Right ventricle myocardium inferior (tissue), 1 donor: ENCODE measurements around the gene SHH. TPM values are rescaled to one million over a fixed set of nuclear protein-coding genes. Genes with fewer than 3 reads are reported as not detected.
"Not testable (repeated sequence)": the region's sequence is repeated elsewhere in the genome, so short reads cannot be mapped to it uniquely, and the experiment has no call there.

ENCODE experiments used
- ATAC-seq: fragments of 200-7000 bp; cut with Tn5 transposase; one replicate; pipeline ENCODE4 v1.9.1; 2020; ENCODE audit warnings: mild to moderate bottlenecking, moderate library complexity
- DNase-seq: peaks from one replicate; pipeline ENCODE4 v3.0.0; 2021; ENCODE audit errors: missing footprints
- intact Hi-C: fragments of 100-400 bp; cut with DNase I; formaldehyde crosslinking; loops from one replicate; pipeline ENCODE4 v1.11.0; 2022
- total RNA-seq: library from RNA; stranded (reverse); fragmentation: NEBNext Ultra II Directional; extraction: Animal tissue kit (Norgen Biotek cat#: 25700); gene quantifications from one replicate; pipeline ENCODE4 v1.2.1, GENCODE V29; 2021
- donor health status: DM: no; HTN: yes; CAD: no; lungs with severe emphysema.

Gene SHH
- total RNA-seq, 1 donor from 2014 or later = not detected

DNA sequence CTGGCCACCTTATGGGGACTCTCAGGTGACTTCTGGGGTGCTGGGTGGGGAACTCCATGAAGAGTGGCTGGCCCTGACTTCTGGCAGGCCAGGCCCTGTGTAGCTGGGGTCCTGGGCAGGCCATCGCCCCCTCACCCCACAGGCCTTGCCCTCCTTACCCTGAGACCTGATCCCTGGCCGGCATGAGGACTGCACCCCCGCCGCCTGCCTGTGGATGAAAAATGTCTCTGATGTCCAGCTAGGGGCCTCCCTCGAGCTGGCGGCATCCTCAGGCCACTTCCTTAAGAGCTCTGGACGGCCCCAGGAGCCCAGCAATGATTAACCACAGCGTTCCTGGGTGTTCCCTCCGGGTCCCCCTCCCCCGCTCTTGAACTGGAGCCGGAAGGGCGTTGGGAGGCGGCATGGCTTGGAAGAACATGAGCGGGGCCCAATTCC, 31.8 kb upstream of the SHH start:
- DNase-seq (no peak), ATAC-seq (no peak)
- intact Hi-C loops = no loop called here

DNA sequence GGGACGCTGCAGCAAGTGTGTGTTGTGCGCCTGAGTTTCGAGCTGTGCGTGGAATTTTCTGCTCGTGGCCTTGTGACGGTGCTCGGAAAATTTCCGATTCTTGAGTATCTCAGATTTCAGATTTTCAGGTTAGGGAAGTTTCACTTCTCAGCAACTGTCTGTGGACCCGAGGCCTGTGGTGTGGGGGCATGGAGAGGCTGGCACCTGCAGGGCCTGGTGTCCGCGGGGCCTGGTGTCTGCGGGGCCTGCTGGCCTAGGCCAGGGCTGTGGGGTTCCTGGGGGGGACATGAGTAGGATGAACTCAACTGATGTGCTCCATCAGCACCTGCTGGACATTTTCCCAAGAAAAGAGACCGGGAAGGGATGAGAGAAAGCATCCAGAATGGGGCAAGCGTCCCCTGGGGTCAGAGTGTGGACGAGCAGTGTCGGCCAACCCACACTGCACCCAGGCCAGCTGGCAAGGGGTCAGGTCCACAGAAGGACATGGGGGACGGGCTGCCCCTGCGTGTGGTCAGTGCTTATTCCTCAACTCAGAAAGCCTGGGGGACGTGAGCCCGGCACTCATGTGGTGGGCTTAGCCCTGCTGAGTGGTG, 31.3 kb upstream of the SHH start:
- no peak for DNase-seq
- ATAC-seq = no peak

DNA sequence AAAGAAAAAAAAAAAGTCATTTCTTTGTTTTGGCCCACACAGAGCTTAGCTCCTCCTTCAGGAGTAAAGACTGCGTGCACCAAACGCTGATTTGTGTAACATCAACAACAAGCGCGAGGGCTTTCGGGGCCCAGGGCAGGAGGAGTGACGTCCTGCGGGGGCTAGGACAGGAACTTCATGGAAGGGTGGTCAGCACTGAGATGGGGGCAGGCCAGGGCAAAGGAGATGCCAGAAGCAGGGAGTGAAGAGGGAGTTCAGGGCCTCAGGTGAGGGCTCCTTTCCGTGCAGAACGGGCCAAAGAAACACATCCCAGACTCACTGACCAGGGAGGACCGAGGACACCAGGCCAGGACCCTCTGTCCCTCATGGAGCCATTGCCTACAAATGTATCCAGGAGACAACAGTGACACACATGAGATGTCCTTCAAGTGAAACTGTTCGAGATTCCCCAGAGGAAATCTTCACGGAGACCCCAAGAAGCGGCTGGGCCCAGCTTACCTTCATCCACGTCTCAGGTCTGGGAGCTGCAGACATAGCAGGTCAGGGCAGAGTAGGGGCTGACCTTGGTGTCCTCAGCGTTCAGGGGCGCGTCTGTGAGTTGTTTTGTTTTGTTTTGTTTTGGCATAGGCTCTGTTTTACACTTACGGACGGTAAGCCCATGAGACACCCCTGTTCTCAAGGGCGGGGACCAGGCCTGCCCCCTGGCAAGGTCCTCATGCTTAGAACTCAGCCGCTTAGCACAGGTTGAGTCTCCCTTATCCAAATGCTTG, 30.4 kb upstream of the SHH start:
- DNase-seq (no peak), ATAC-seq (no peak)
- intact Hi-C loops = no loop called here

More for the DNA sequence above, 31.3 kb upstream of the SHH start:
- intact Hi-C loops = no loop called here

DNA sequence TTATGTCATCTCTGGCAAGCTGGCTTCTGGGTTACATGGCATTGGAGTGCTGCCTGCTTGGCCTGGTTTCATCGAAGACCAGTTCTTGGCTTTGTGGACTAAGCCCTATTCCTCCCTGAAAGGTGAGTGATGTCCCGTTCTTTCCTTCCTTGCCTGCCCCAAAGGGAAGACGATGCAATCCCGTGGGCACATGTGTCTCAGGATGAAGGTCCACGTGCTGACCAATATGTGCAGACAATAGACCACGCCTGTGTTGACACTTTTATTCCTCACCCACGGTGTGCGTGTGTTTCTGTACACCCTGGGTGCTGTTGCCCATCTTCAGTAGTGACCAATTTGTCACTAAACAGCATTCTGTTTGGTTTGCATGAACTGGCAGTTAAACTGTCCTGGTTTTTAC, 28.6 kb upstream of the SHH start:
- DNase-seq (no peak), ATAC-seq (no peak)
- intact Hi-C loops = no loop called here

DNA sequence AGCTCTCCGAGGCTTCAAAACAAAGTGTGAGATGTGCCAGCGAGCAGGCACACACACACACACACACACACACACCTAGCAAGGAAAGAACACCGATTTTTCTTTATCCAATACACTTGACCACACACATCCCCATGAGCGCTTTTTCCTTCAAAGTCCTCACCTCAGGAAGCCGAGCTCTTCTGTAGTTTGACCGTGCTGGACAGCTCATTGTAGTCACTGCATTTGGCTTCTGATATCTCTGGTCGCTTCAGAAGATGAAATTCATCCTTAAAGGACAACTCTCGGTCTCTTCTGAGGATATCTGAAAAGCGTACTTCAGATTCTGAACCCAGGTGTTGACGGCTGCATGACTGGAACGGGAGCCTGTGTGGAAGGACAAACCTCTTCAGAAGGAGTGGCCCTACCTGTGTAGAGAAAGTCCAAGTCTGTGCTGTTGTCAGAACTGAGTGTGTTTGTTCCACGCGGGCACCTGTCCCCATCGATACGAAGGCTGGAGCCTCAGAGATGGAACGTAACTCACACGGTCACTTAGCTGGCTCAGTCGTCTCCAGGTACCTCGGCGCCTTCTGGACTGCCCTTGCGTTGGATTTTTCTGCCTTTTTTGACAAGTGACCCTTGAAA, 28.1 kb upstream of the SHH start:
- DNase-seq = no peak
- ATAC-seq = no peak
- intact Hi-C loops = no loop called here

DNA sequence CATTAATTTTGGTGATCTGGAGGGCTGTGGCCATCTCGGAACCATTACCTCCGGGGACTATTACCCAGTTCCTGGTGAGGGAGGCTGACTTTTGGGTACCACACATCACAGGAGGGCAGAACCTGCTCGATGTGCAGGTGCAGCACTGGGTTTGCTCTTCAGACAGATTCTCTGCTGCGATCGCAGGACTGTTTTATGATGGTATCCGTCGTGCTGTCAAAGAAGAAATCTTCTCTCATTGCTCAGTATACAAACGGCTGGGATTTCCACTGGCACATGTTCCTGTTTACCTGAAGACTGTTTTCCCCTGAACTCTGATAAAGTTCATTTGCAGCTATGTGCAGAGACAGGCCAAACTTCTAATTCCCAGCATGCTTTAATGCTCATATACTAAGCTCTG, 27.2 kb upstream of the SHH start:
- ATAC-seq (no peak), DNase-seq (no peak)
- intact Hi-C loops = no loop called here

DNA sequence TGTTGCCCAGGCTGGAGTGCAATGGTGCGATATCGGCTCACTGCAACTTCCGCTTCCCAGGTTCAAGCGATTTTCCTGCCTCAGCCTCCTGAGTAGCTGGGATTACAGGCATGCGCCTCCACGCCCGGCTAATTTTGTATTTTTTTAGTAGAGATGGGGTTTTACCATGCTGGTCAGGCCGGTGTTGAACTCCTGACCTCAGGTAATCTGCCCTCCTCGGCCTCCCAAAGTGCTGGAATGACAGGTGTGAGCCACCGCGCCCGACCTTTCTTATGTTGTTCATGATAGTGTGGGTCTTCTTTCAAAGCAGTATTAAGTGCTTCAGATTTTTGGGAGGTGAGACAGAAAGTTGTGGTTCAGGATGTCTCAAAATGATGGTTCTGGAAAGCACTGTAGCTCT, 26.0 kb upstream of the SHH start:
- DNase-seq, intact Hi-C loops, ATAC-seq: not testable (repeated sequence)

DNA sequence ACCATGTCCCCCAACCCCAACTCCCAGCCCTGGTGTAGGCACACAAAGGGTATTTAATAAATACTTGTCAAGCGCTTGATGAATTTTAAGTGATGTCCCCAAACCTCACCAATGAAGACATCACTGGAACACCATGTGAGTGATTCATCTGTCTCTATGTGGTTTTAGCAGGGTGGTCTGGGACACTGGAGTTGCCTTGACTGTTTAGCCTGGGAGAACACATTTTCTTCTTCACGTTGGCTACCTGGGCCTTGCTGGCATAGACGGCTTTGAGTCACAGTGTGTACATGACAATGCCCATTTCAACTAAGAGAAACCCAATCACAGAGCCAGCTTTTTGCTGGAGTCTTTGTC, 24.8 kb upstream of the SHH start:
- DNase-seq = no peak
- intact Hi-C loops = no loop called here
- ATAC-seq = no peak

DNA sequence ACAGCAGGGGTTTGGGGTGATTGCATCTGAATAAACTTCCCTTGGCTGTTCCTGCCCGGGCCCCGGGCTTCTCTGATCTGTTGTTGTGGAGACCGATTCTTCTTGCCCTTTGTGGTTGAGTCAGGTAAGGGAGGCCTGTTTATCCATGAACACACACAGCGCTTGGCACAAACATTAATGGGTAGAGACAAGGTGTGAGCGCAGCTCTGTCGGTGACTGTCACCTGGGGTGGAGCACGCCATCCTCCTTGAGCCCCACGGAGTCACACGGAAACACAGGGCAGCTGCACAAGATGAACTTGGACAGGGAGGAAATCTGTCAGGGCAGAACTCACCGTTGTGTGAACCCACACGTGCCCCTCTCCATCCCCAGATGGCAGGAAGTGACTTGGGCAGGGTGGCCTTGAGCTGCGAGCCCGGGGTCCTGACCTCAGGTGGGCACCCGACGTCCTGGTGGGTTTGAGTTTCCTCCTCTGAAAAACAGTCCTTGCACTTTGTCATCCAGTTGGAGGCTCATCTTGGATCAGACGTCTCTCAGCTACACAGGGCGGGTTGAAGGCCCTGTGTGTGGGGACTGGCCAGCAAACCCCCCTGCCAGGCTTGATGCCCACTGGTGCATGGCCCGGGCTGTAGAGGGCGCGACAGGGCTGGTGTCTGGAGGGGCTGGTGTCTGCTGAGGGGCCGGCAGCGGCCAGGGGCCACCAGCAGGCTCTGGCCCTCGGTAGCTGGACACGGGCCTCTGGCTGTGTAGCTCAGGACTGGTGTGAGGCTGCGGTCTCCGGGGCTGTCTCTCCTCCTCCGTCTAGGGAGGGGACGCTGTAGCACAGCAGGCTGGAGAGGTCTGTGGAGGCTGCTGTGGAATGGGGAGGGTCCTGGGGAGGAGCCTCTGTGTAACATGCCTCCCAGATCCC, 24.2 kb upstream of the SHH start:
- intact Hi-C loops = no loop called here
- ATAC-seq (peak; percentile 13), DNase-seq (no peak)

DNA sequence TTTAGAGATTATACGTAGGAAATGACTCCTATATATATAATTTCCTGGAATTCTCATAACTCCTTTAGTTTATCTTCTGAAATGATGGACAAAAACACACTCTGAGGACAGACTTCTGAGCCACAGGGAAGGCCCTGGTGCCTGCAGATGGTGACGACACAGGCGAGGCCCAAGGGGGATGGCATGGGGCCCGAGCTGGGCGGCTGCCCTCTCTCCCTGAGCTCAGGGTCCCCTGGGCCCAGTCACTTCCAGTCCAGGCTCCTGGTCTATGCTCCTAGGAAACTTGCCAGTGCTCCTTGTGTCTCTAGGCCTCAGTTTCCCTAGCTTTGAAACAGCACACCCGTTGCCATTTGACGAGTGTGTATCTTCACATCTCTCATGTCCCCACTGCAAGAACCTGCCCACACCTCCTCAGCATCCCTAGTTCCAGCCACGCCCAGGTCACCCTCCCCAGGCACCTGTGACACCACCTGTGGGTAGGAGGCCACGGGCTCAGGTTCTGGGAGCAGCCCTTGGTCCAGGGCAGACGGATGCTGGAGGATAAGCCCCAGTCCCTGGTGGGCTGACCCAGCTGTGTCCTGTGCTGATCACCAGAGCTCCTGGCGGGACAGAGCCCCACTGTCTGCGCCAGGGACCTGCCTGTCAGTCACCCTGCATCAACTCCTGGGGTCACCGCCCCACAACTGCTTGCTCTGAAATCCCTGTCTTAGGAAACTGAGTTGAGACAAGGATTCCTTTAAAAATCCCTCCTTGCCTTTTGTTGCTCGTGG, 23.4 kb upstream of the SHH start:
- intact Hi-C loops = no loop called here
- ATAC-seq (no peak), DNase-seq (no peak)

DNA sequence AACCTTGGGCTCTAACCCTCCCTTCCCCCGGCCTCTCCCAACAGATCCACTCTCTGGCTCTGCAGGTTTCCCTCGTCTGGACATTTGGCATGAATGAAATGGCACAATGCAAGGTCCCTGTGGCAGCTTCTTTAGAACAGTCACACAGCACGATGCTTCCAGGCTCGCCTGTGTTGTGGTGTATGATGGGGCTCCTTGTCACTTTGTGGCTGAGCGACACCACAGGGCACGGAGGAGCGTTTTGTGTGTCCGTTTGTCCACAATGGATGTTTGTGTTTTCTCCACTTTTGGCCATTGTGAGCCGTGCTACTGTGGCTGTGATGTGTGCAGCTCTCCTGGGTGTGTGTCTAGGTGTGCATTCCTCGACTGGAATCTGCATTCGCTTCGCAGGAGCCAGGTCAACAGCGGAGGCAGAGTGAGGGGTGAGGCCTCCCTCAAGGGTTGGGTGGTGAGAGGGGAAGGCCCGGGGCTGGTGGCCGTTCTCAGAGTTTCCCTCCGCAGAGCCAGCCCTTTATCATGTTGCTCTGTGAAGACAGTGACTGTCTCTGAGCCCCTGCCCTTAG, 22.3 kb upstream of the SHH start:
- intact Hi-C loops = no loop called here
- DNase-seq = no peak
- ATAC-seq = peak; percentile 8

DNA sequence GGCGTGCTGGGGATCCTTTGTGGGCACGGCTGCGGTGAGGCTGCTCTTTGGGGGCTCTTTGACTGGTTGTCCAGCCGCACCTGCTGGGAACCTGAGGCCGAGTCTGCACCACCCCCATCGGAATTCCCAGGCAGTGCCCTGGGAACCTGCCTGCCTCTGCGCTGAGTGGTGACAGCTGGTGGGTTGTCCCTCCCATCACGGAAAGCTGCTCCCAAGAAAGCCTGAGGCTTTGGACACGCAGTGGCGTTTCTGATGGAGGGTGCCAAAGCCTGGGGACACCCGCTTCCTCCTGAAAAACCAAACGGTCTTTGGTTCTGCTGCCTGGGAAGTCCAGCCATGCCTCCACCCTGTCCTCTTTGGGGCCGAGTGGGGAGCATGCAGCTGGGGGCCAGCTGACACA, 21.4 kb upstream of the SHH start:
- intact Hi-C loops = no loop called here
- ATAC-seq = no peak
- DNase-seq = no peak

DNA sequence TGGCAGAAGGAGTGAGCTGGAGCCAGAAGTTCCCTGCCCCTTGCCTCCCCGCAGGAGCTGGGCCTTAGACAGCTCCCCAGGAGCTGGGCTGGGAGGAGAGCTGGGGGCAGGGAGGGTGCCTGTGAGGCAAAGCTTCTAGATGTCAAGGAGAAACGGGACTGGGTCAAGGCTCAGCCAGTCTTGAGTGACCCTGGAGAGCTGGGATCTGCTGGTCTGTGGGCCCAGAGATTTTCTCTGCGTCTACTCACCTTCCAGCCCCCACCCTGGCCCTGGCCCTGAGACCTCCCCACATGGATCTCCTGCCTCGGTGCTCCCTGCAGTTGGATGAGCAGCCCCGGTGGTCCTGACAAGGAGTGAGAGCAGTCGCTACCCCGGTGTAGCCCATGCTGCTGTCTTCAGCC, 20.3 kb upstream of the SHH start:
- DNase-seq (no peak), ATAC-seq (no peak)
- intact Hi-C loops = no loop called here

DNA sequence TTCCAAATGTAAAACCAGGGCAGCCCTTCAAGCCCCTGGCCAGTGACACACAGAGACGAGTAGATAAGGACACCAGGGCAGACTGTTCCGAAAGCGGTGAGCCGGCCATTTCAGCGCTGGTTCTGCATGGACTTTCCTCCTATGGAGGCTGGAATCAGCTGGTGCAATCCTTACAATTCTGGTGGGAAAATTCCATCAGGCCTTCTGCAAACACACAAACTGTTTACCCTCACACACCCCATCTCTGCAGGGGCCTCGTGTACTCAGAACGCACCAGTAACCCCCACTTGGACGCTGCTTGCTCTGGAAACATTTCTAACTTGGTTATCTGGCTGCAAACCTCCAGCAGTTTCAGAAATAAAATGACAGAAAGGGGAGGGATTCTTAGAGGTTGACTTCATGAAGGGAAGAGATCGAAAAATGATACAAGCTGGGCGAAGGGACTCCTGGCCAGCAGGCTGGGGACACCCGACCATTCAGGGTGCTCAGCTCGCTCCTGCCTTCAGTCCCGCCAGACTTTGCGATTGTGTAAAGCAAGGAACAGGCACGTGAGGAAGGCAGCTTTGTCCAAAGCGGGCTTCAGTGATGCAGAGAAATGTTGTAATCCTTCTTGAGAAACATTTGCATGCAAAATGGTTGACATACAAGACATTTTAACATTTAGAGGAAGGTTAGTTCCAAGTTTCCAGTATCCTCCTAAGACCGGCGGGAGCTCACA, 19.7 kb upstream of the SHH start:
- intact Hi-C loops = no loop called here
- no peak for DNase-seq

DNA sequence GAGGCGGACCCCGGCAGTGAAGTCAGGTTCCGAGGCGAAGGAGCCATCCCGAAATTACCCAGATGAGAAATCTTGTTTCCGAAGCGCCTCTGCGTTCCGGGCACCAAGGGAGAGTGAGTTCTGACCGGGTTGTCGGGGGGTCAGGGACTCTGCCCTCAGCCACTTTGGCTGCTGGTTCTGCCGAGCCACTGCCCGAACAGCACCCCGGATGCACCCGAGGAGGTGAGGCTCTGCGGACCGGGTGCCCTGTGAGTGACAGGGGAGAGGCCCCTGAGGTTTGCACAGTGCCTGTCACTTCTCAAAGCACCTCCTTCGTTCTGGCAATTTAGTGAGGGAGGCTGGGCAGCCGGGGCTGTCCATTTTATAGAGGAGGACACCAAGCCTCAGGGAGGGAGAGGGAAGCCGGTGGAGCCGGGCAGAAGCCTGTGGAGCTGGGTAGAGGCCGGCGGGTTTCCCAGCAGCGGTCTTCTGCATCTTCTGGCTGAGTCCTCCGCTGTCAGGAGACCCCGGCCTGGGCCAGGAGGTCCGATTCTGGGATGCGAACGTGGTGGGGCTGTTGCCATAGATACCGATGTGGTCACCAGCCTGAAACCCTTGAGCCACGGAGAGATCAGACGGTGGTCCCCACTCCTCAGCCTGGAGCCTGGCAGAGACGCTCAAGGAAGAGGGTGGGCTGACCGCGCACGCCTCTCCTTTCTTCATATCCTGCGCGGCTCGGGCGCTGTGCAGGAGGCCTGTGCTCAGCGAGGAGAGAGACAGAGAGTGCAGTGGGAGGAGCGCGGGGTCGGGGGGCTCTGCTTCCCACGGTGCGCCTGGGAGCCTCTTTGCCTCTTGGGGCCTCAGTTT, 18.9 kb upstream of the SHH start:
- DNase-seq (no peak), ATAC-seq (no peak)
- intact Hi-C loops = no loop called here

More for the DNA sequence above, 19.7 kb upstream of the SHH start:
- ATAC-seq = no peak

DNA sequence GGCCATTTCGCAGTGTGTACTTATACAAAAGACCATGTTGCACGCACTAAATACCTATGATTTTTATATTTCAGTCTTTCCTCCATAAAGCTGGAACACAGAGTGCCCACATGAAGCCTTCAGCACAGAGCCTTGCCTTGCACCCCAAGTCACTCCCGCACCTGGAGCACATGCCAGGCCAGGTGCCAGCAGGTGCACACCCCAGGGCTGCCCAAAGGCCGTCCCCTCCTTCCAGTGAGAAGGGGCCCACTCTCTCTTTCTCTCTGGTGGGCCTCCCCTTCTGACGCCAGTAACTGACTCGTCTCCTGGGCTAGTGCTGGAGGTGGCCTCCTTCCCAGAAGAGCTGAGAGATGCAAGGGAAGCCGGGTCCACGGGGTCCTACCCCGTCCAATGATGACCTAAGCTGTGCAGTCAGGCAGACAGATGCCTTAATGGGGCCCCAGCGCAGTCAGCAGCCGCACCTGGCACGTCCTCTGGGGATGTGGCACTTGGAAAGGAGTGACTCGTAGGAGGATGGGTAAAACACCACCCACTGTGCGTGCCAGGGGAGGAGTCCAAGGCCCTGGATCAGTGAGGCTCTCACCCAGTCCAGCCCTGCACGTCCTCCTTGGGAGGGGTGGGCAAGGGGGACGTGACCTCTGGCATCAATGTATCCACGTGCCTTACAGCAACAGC, 17.7 kb upstream of the SHH start:
- intact Hi-C loops = no loop called here
- no peak for ATAC-seq
- DNase-seq = no peak
